Measurements from ENCODE around the gene ECM2. TPM values are rescaled to one million over a fixed set of nuclear protein-coding genes. Genes with fewer than 3 reads are reported as not detected.

Gene ECM2
- total RNA-seq, 1 experiment from 2014 or later: not detected

- H3K23ac ChIP-seq (ENCODE audit: insufficient read length, low read depth, low read length): no peak overlapping the region
- WGBS (ENCODE audit: extremely low coverage, insufficient read length, low lambda C conversion rate): no CpG with 5 or more reads among the region's 3 CpGs
- no peaks in the 10 kb centered on the region for H3K79me2 ChIP-seq (ENCODE audit: insufficient read depth, low read length)
- H3K79me1 ChIP-seq (ENCODE audit: insufficient read depth, low read depth, low read length, poor library complexity, severe bottlenecking): no peaks in the 10 kb centered on the region
- TF ChIP-seq CTCF (conservative IDR thresholded peaks at IDR 0.05): no peak
- H3K27me3 Mint-ChIP-seq (ENCODE audit: low read depth): no peaks in the 10 kb centered on the region
- no peak overlapping the region for H3K27ac Mint-ChIP-seq
- no peak overlapping the region for H4K5ac ChIP-seq (ENCODE audit: insufficient read length, low read depth, low read length)
- H3K56ac ChIP-seq (ENCODE audit: insufficient read length, low read depth, low read length): no peak overlapping the region
- no peak overlapping the region for H2BK20ac ChIP-seq (ENCODE audit: low read depth, low read length, poor library complexity, severe bottlenecking)
- no peaks in the 10 kb centered on the region for H4K20me1 ChIP-seq (ENCODE audit: control insufficient read depth, insufficient read depth, insufficient read length)
- no peak overlapping the region for H3K4me3 Mint-ChIP-seq
- H3K14ac ChIP-seq (ENCODE audit: insufficient read depth, low read length): no peak overlapping the region
- H3K4me1 ChIP-seq (ENCODE audit: insufficient read depth, low read length): peaks cover 4% of the 10 kb centered on the region; the same call in 1 of the 2 replicates
- no peak overlapping the region for H3K9ac ChIP-seq (ENCODE audit: extremely low read depth, insufficient read length, low read length)
- H4K91ac ChIP-seq (ENCODE audit: insufficient read length, low read depth, low read length): no peak overlapping the region
- peaks cover 15 to 19% of the 10 kb centered on the region in 2 experiments for H3K4me1 Mint-ChIP-seq
- no peak overlapping the region for H4K8ac ChIP-seq (replicated peaks; ENCODE audit: insufficient read length, low read depth, low read length)
- H3K18ac ChIP-seq (ENCODE audit: insufficient read length, low read depth, low read length): no peak overlapping the region
- no peaks in the 10 kb centered on the region for H3K36me3 Mint-ChIP-seq (ENCODE audit: insufficient read depth in 1 of 3, low read depth in 3 of 3)
- H2BK5ac ChIP-seq (ENCODE audit: insufficient read length, low read length): no peak overlapping the region
- no peak overlapping the region for H2BK15ac ChIP-seq (ENCODE audit: low read depth, low read length)
- H3K4ac ChIP-seq (ENCODE audit: low read depth, low read length): no peak overlapping the region
- H3T11ph ChIP-seq (ENCODE audit: low read length): no peak overlapping the region
- no peak overlapping the region for H2AFZ ChIP-seq (ENCODE audit: low read length)
- H3K4me2 ChIP-seq (ENCODE audit: insufficient read depth, insufficient read length, low read length): no peak overlapping the region
- H3K27me3 ChIP-seq (ENCODE audit: insufficient read depth, low read length): no peaks in the 10 kb centered on the region
- no peaks in the 10 kb centered on the region for H3K23me2 ChIP-seq (ENCODE audit: insufficient read length, low read depth, low read length, poor library complexity, severe bottlenecking)
- H3K9me3 ChIP-seq (ENCODE audit: control insufficient read depth, low read depth, low read length): no peaks in the 10 kb centered on the region
- H2BK12ac ChIP-seq (ENCODE audit: insufficient read length, low read depth, low read length): no peak overlapping the region
- H3K27ac ChIP-seq (ENCODE audit: insufficient read length, low read depth, low read length): no peak overlapping the region
- DNase-seq: no peak
- no peaks in the 10 kb centered on the region for H3K9me3 Mint-ChIP-seq
- no peak overlapping the region for H2BK120ac ChIP-seq (ENCODE audit: low read depth, low read length, poor library complexity, severe bottlenecking)
- H2AK5ac ChIP-seq (ENCODE audit: insufficient read length, low read length): no peak overlapping the region
Observed at GRCh38 chr9:92517046-92517445, 18.7 kb downstream of the ECM2 start.
